GM13977 (cell line): ENCODE results near the gene N4BP2L2.

Experiments
- DNase-seq: peaks from one replicate; pipeline ENCODE4 v3.0.0; 2012; ENCODE audit warnings: low spot score
- in situ Hi-C: fragments of 300-500 bp; cut with MboI; formaldehyde crosslinking; loops from one replicate; pipeline ENCODE4 v1.12.0; 2022; ENCODE audit warnings: low sequenced_read_pairs, low pct_unique_long_range_greater_than_20kb, mixed read lengths, inconsistent platforms; ENCODE audit not compliant: unreplicated experiment
- TF ChIP-seq, protein P1 (sequence below): IDR thresholded peaks from 2 replicates; pipeline ENCODE4 v1.5.1; 2012; ENCODE audit warnings: mild to moderate bottlenecking, control low read depth; ENCODE audit not compliant: insufficient read depth; ENCODE audit errors: extremely low read depth, missing control alignments

The N4BP2L2 gene

DNA sequence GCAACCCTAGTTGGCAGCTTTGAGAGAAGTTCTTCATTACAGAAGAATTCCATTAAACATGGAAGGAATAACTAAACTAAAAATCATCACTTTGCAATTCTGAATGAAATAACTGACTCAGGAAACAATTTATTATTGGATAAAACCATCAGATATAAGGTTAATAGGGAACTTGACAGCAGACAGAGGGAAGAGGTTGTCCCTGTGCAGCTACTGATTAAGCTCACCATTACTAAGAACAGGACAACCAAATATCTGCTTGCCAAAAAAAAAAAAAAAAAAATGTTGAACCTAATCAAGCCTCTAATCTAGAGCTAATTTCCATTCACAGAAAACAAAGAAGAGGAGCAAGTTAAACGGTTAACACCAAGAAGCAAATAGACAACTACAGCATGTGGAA, 12.8 kb downstream of the N4BP2L2 start:
- TF ChIP-seq, protein P1, sequence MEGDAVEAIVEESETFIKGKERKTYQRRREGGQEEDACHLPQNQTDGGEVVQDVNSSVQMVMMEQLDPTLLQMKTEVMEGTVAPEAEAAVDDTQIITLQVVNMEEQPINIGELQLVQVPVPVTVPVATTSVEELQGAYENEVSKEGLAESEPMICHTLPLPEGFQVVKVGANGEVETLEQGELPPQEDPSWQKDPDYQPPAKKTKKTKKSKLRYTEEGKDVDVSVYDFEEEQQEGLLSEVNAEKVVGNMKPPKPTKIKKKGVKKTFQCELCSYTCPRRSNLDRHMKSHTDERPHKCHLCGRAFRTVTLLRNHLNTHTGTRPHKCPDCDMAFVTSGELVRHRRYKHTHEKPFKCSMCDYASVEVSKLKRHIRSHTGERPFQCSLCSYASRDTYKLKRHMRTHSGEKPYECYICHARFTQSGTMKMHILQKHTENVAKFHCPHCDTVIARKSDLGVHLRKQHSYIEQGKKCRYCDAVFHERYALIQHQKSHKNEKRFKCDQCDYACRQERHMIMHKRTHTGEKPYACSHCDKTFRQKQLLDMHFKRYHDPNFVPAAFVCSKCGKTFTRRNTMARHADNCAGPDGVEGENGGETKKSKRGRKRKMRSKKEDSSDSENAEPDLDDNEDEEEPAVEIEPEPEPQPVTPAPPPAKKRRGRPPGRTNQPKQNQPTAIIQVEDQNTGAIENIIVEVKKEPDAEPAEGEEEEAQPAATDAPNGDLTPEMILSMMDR, result no peak
- DNase-seq, result no peak
- in situ Hi-C loops, result no loop called here

DNA sequence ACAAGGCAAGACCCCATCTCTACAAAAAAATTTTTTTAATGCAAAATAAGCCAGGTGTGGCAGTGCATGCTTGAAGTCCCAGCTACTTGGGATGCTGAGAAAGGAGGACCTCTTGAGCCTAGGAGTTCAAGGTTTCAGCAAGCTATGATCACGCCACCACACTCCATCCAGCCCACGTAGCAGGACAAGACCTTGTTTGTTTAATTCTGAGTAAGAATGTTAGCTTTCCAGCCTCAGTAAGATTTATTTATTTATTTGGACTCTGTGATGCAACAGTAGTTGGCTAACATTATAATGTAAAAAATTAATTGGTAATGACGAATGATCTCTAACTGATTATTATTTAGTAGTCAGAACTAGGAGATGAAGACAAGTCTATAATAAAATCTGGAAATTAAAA, 23.3 kb downstream of the N4BP2L2 start:
- TF ChIP-seq, protein P1, result no peak
- in situ Hi-C loops, result no loop called here
- DNase-seq, result no peak

DNA sequence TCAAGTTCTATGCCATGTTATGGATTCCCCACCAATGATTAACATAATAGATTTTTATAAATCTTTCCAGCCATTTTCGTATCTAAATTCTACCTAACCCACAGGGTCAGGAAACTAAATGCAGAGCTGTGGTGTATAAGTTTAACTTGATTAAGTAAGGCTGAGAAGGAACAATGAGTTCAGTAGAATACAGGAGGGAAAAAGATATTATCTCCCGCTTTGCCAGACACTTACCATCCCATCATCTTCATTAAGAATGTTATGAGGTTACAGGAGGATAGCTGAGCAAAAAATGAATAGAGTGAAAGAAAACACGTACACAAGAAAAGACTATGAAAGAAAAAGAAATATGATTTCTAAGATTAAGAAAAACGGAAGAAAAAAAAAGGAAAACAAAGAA, 27.1 kb downstream of the N4BP2L2 start:
- DNase-seq, result no peak
- TF ChIP-seq, protein P1, result no peak
- in situ Hi-C loops, result no loop called here

DNA sequence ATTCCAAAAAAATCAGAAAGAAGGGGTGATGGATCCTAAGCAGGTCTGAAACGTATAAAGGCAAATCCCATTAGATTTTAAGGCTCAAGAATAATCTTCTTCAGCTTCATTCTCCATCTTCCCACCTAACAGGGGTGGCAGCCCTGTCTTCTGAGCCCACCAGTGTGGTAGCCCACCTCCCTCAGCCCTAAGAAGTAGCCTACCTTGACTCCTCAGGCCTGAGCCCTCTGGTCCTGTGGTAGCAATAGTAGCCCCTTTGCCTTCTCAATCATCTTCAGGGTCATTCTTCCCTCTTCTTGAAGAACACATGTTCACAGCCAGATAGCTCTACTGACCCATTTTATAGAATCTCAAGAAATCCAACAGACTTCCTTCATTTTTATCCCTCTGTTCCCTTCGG, 33.7 kb downstream of the N4BP2L2 start:
- TF ChIP-seq, protein P1, result no peak
- DNase-seq, result no peak
- in situ Hi-C loops, result no loop called here

DNA sequence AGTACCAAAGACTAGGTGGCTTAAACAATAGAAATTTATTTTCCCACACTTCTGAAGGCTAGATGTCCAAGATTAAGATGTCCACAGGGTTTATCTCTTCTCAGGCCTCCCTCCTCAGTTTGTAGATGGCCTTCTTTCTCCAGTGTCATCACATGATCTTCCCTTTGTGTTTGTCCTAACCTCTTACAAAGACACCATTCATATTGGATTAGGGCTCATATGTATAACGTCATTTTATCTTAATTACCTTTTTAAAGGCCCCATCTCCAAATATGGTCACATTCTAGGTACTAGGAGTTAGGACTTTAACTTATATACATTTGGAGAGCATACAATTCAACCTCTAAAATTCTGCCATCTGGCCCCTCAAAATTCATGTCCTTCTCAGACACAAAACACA, 34.3 kb downstream of the N4BP2L2 start:
- in situ Hi-C loops, result no loop called here
- TF ChIP-seq, protein P1, result no peak

DNA sequence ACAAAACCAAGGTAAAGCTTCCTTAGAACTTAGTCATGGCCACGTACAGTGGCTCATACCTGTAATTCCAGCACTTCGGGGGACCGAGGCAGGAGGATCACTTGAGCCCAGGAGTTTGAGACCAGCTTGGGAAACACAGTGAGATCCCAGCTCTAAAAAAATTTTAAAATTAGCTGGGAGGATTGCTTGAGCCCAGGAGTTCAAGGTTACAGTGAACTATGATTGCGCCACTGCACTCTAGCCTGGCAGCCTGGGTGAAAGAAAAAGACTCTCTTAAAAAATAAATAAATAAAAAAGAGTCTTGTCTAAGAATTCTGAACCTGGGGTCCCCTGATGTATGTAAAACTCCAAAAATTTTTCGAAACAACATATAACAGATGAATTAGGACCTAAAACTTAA, 34.9 kb downstream of the N4BP2L2 start:
- TF ChIP-seq, protein P1, result no peak
- no peak for DNase-seq
- in situ Hi-C loops, result no loop called here

More for the DNA sequence above, 34.3 kb downstream of the N4BP2L2 start:
- DNase-seq, result no peak

DNA sequence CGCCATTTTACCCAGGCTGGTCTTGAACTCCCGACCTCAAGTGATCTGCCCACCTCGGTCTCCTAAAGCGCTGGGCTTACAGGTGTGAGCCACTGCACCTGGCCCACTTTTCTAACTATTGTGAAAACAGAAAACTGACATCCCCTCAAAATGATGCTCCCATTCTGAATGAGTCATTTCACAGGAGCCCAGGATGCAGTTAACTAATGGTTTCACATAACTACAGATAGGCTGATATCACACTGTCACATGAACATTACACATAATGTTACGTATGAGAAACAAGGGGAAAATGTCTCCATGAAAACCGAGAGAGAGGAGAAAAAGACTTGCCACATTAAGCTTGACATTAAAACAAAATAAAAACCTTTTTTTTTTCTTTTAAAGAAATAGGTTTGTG, 37.5 kb downstream of the N4BP2L2 start:
- TF ChIP-seq, protein P1, result no peak
- no peak for DNase-seq
- in situ Hi-C loops, result no loop called here
